Occipital lobe (tissue), 2 donors: ENCODE results near the gene NUP210. TPM values are rescaled to one million over a fixed set of nuclear protein-coding genes. Genes with fewer than 3 reads are reported as not detected.

ENCODE experiments used
- DNase-seq: peaks from one replicate; lab custom pipeline; 2025; lab: John Stamatoyannopoulos, UW
- total RNA-seq: library from RNA; depleted of rRNA; stranded (reverse); fragments of >200 nt; gene quantifications from one replicate; pipeline ENCODE4 v1.2.3, GENCODE V29; 2014

Gene NUP210
- total RNA-seq, 1 donor from 2014 or later = 7.5 TPM

DNA sequence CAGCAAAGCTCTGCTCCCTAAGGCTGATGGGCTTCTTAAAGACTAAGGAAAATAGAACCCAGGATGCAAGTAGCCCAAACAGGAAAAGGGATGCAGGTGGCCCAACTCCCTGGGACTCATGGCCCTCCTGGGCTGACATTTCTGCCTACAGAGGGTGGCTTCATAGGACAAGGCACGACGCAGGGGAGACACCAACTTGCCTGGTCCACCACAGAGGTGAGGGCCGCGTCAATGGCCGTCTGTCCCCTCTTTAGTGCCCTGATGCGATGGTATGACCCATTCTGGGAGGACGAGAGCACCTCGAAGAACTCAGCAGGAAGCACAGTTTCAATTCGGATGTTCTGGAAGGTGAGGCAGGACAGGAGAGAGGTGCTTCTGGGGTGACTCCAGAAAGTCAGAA, 44.0 kb downstream of the NUP210 start:
- DNase-seq = no peak

DNA sequence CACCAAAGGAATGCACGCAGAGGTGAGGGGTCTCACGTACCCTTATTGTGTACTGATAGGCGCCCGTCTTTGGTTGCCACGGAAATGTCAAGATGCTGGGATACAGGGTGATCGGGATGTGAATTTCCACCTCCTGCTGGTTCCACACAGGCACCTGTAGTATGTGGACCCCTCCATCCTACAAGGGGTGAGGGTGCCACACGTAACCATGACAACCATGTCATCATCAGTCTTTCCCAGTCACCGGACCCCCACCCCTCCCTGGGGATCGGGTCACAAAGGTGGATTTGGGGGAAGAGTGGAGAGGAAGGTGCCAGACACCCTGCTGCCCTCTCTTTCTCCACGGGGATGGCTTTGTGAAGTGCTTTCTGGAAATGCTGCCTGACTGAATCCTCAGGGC, 44.7 kb downstream of the NUP210 start:
- DNase-seq = no peak

DNA sequence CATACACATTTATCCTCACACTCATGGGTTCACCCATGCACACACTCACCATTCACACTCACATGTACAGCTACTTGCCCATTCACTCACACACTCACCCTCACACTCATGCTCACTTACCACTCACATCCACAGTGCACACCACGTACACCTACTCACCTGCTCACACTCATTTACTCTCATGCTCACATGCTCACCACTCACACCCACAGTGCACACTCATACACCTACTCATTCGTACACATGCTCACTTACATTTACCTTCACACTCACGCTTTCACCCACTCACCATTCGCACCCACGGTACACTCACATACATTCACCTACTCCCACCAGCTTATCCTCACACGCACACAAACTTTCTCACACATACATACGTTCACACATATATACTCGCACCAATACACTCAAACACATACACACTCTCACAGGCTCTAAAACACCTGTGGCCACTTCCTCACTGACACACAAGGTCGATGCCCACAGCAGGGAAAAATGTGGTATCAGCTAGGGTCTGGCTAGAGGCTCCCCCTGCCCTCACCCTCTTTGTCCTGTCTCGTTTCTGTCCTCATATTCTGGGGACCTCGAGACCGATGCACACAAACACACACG, 46.0 kb downstream of the NUP210 start:
- DNase-seq = no peak

DNA sequence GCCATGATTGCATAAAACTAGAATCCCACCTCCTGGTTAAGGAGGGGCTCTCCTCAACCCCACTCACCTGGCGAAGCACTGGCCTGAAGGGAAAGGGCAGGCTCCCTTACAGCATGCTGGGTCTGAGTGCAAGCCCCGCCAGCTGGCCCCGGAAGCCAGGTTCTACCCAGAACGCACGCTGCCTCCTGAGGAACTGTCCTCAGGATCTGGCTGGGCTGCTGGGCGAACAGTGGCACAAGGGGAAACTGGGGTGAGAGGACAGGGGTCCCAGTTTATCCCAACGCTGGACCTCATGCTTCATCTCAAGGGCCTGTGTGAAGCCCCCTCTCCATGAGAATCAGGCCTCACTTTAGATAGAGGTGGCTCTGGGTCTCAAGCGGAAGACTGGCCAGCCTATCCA, 47.5 kb downstream of the NUP210 start:
- no peak for DNase-seq

DNA sequence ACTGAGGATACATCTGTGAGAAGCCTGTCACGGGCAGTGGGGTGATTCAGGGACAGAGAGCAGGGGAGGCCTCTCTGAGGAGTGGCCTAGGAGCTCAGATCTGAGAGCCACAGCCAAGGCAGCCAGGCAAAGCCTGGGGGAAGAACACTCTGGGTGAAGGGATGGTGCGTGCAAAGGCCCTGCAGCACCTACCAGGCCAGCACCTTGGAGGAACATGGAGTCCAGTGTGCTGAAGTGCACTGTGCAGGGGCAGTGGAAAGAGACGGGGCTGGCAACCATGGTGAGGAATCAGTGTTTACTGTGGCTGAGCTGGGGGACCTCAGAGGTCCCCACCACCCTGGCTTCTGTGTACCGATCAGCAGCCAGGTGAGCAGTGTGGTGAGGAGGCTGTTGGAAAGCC, 48.0 kb downstream of the NUP210 start:
- no peak for DNase-seq

DNA sequence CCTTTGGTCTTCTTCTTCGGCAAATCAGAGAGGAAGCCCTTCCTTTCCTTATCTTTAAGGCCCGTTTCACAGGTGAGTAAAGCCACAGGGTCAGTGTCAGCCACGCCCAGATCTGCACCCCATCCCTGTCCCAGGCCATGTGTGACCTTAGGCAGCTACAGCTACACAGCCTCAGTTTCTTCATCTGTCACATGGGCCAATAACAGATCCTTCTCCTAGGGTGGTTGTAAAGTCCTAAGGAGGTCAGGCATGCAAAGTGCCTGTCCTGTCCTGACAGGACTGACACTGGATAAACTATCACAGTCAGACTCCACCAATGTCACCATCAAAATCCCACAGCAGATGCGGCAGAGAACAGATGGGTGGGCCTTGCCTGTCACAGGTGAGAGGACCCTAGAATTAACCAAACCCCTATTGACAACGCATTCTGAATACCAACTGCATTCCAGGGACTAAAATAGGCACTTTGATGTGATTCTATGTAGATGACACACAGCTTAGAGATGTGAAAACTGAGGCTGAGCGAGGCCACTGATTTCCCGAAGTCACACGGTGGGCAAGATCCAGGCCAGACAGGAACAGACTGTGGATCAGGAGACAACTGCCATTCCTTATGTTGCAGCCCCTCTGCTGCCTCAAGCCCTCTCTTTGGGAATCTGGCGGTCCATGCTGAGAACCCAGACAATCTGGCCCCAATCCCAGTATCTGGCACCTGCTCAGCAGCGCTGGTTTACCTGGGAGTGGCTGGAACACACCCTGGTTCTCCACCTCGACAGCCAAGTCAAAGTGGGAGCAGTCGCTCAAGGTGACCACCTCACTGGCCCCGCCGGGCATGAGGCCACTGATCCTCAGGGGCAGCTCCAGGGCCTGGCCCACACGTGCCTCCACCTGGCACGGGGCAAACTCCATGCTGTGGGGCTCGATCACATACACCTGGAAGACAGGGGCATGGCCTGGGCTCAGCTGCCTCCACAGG, 48.7 kb downstream of the NUP210 start:
- DNase-seq = no peak

DNA sequence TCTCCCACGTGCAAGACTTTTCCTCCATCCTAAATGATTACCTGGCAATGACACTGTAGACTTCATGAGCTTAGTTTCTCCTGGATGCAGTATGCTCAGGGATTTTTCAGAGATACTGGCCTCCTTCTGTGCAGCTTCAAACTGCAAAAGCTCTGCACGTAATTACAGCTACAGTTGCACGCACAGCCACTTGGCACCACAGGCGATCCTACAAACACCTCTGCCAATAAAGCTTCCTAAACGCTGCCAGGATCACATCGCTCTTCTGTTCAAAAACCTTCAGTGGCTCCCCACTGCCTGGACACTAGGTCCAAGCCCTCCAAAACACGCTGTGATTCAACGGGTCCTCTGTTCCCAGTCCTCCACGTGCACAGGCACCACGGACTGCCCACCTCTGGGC, 49.5 kb downstream of the NUP210 start:
- DNase-seq = peak; percentile 23

DNA sequence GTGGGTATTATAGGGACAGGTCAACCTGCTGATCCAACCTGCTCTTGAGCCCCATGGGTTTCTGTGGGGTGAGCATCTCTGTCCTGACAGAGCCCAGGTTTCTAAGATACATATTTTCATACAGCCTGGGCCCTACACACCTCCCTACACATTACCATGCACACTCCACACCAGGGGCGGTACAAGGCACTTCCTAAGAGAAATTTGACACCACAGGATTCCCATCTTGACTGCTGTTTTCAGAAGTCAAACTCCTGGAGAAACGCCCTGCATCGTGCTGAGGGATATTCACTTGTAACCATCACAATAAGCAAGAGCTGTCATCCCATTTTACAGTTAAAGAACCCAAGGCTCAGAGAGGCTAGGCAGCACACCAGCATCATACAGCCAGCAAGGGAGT, 50.1 kb downstream of the NUP210 start:
- no peak for DNase-seq

DNA sequence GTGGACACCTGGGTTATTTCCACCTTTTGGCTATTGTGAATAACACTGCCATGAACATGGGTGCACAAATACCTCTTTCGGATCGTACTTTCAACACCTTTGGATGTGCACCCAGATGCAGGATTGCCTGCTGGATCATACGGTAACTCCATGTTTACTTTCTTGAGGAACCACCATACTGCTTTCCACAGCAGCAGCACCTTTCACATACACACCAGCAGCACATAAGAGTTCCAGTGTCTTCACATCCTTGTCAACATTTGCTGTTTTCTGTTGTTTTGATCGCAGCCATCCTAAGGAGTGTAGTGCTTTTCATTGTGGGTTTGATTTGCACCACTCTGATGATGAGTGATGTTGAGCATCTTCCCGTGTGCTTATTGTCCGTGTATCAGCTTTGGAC, 51.3 kb downstream of the NUP210 start:
- no peak for DNase-seq

DNA sequence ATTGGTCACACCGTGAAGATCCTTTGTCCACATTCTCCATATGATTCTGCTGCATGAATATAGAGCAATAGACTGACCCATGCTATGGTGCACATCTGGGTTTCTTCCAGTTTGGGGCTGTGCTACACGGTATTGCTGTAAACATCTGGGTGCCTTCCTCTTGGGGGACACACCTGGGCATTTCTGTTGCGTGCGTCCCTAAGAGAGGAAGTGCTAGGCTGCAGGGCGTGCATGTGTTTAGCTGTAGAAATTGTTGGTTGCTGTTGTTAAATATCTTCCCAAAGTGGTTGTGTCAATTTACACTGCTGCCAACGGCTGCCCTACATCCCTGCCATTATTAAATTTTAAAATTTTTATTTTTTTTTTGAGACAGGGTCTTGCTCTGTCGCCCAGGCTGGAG, 52.4 kb downstream of the NUP210 start:
- DNase-seq = no peak

DNA sequence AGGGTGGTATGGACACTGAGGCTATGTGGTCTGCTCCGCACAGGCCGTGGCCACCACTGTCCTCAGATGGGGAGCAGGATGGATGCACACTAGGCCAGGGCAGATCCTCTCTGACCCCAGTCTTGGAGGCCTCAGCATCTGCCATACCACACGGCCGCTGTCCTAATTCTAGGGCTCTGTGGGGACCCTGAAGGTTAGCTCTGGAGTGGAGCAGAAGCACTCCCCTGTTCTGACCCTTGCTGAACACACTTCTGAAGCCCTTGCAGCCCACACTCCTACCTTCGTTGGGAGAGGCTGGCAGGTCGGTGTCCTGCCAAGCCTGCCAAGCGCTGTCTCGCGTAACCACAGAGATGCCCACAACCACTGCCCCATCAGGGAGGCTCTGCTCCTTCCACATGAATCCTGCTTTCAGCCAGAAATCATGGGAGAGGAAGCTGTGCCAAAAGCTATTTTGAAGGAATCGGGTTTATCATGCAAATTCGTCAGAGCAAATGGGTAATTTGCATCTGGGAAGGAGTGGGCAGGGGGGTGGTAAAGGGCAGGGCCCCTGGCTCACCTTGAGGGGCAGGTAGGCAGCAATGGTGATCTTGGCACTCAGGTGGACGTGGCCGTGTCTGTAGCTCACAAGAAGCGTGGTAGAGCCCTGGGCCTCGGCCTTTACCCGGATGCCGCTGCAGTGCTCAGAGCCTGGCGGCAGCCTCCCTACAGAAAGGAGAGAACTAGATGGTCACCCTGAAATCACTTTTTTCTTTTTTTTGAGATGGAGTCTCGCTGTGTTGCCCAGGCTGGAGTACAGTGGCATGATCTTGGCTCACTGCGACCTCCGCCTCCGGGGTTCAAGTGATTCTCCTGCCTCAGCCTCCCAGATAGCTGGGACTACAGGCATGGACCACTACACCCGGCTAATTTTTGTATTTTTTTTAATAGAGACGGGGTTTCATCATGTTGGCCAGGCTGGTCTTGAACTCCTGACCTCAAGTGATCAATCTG, 54.4 kb downstream of the NUP210 start:
- no peak for DNase-seq

DNA sequence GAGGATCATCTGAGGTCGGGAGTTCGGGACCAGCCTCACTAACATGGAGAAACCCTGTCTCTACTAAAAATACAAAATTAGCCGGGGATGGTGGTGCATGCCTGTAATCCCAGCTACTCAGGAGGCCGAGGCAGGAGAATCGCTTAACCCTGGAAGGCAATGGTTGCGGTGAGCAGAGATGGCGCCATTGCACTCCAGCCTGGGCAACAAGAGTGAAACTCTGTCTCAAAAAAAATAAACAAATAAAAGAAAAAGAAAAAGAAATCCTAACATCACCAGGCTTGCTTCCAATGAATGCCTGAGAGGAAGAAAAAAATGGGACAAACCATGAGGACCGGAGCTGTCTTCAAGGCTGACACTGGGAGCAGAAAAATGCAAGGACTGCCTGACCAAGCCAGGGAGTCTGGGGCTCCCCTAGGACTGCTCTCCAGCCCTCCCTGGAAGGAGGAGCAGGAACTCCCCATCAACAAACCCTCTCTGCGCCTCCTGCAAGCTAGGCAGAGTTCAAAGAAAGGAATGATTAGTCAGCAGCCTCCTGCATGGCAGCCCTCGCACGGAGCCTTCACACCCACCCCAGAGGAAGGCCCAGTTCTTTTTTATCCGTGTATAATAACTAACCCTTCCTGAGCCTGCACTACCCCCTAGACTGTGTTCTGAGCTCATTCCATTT, 55.4 kb downstream of the NUP210 start:
- DNase-seq = no peak

DNA sequence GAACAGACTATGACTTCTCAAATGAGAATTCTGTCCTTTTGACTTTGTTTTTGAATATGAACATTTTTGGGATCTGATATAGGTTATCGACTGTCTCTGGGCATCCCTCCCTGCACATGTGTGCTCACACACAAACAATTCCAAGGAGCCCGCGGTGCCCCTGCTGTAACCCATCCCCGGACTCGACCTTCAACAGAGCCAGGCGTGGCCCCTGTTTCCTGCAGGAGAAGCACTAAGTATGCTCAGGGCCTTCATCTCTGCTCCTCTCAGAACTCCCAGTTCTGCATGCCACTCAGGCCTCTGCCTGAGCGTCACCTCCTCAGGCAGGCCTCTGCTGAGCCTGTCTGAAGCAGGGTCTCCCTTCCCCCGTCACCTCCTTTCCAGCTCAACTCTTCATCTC, 57.6 kb downstream of the NUP210 start:
- no peak for DNase-seq

DNA sequence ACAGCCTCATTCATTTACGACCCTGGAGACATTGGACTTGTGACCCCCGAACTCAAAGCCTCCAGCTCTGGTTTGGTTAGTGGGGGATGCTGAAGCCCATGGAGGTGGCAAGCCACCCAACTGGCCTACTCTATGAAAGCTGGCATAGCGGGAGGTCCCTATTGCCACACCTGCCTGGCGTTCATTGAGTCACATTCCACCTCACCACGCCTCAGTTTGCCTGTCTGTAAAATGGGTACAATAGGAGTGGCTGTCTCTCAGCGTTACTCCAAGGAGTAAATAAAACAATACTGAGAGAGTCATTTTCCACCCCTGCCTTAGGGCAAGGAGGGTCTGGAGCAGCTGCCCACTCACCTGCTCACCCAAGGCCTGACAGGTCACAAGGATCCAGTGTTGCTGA, 60.2 kb downstream of the NUP210 start:
- no peak for DNase-seq

DNA sequence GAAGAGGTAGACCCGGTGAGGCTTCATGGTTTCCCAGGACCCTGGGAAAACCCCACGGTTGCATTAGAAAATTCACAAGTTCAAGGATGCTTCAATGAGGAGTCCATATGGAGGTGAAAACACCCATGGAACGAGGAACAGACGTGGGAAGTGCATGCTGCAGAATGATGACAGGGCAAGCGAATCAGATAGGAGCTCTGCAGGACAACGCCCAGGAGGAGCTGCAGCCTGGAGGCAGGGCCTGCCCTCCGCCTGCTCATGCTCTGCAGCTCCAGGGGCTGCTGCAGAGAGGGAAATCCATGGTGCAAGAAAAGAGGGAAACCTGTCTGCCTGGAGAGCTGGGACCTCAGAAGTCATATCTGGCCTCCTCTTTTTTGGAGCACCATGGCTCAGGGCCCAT, 61.5 kb downstream of the NUP210 start:
- DNase-seq = no peak

DNA sequence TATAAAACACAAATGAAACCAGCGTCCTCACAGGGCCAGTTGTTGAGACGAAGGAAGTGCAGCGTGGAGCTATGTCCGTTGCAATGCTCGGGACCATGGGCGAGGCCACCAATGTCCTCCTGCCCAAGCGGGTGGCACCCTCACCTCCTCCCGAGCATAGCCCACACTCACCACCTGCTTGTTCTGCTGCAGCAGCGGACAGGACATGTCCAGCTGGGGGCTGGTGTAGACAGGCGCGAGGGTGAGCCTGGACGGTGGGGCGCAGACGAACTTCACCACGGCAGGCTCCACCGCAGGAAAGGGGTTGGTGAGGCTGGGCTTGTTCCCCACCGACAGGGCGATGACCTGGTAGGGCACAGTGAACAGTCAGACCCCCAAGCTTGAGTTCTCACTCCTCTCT, 62.1 kb downstream of the NUP210 start:
- DNase-seq = no peak

DNA sequence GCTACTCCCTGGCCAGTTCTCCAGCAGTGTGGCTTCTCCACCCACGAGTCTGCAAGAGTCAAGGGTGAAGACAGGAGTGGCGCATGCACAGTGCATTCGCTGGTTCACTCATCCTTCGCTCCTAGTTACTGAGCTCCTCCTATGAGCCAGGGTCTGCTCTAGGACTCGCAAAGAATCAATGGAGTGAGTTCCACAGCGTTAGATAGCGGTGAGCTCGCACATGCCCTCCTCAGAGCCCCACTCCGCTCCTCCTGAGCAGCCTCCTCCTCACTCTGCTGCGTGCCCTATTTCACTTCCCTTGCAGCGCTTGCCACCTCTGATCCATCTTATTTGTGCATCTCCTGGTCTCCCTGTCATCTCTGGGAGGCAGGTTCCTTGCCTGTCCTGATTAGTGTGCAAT, 63.0 kb downstream of the NUP210 start:
- DNase-seq = no peak

DNA sequence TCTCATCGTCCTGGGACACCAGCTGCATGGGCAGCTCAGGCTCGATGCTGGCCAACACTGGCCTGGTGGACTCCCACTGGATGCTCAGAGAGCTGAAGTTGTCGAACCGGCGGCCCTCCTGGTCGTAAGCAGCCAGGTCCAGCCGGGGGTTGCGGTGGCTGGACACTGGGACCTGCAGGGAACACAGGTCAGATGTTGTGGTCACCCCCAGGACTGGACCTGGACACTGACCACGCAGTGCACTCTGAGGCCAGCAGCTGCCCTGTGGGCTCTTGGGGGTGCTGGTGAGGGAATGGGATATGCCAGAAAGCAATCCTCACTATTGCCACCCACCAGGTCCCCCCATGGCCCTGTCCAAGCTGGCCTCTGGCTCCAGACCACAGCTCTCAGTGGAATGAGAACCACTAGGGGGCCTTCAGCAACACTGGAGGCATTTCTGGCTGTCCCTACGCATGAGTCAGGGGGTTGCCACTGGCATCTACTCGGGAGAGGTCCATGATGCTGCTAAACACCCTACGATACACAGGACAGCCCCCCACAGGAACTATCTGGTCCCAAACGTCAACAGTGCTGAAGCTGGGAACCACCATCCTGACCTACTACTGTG, 66.1 kb downstream of the NUP210 start:
- no peak for DNase-seq

DNA sequence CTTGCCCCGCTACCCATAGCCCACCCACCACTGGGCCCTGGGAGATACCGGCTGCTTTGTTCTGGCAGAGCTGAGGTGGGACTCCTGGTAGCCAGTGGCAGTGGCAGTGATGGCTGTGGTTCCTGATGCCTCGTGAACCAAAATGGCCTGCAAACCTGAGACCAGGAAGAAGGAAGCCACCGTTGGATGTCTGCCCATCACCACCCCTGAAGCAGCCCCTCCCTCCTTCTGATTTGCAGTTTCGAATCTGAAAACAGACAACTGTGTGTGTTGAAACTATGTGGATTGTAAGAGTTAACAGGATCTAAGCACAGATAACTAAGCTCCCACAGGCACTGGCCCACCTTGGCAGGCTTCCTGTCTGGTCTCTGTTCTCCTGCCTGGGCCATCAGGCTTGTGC, 66.6 kb downstream of the NUP210 start:
- DNase-seq = no peak

DNA sequence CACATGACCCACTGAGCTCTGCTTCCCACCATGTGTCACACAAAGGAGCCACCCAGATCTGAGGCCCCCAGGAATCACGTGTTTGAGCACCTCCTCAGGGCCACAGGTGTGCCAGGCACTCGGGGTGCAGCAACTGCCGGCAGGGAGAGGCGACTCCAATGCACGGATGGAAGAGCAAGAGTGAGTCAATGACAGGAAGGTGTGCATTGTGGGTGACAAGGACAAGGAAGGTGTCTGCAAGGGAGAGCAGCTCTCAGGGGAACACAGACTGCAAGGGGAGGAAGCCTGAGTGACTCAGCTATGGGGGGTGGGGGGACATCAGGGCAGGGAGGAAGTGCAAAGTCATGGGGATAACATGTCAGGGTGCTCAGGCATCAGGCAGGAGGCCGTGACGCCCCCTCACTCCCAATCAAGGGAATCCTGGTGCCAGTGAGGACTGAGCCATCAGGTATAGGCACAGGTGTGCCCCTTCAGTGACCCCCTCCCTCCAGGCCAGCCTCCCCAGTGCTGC, 67.4 kb downstream of the NUP210 start:
- DNase-seq = no peak

DNA sequence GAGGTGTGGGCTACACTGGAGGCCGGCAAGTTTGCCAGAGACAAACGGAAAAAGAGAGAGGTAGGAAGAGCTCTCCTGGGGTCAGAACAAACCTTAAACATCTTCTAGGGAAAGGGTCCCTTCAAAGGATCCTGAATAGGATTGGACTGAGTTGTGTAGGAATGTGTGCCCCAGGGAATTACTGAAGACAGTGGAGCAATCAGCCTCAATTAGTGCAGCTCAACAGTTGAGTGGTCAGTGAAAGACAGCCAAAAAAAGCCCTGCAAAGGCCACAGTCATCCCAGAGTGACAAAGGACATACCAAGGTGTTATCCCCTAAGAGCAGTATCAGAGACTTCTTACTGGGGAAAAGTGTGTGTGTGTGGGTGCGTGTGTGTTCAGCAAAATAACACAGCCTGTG, 70.3 kb downstream of the NUP210 start:
- DNase-seq = no peak
